ENCODE results near the gene MTMR2. TPM values are rescaled to one million over a fixed set of nuclear protein-coding genes. Genes with fewer than 3 reads are reported as not detected.

Gene MTMR2
- total and polyA plus RNA-seq, 10 donors, result 5.7 to 32.7 (median 21.5) TPM

DNA sequence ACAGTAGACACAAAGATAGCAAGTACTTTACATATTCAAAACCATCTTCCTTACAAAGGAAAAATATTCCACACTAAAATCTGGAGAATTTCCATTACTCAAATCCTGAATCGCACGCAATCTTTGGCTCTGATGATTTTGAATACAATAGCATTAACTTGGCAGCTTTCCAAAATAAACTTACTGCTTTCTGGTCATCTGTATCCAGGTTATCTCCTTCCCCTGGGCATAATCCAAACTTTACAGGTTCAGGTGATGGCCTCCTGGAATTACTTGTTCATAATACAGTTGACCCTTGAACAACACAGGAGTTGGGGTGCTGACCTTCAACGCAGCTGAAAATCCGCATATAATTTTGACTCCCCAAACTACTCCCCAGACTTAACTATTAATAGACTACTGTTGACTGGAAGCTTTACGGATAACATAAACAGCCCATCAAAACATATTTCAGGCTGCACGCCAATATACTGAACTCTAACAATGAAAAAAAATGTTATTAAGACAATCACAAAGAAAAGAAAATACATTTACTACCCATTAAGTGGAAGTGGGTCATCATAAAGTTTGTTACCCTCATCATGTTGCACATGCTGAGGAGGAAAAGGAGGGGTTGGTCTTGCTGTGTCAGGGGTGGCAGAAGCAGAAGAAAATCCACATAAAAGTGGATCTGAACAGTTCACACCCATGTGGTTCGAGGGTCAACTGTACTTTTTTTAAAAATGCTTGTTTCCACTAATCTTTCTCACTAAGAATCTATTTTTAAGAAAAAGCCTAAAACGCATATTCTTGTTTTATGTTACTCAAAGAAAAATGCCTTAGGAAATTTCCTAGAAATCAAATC, 6.5 kb downstream of the MTMR2 start:
- WGBS, 5 donors, result 69 to 81% (median 70%) methylated on average over 8 of the region's 8 CpGs
- H3K27ac ChIP-seq, result peak overlapping the region in 6 of 8 donors; percentile 3 to 68 (median 16)
- intact Hi-C loops (cut with DNase I; ENCODE audit: low total_unique reads), result no loop called here

DNA sequence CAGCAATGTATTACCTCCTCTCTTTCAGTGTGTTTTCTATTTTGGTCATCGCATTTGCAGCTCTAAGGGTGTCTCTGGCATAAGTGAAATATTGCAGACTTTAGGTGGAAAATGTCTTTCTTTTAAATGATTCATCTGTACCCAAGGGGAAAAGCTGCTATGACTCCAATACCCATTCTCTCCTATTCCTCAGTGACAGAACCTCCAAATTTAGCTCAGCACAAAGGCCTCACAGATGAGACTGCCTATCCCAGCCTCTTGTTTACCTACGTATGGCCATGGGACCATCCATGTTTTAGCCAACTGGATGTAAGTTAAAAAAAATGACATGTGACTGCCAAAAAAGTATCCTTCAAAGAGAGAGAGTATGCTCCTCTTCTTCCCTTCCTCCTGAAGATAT, 7.9 kb downstream of the MTMR2 start:
- no peaks in the 10 kb centered on the region for H3K36me3 ChIP-seq
- H3K27ac ChIP-seq, result peak overlapping the region in 1 of 8 donors; percentile 68
- intact Hi-C loops (cut with DNase I; ENCODE audit: low total_unique reads), result no loop called here
- DNase-seq, result no peak
- no peaks in the 10 kb centered on the region for H3K27me3 ChIP-seq (replicated peaks in 1 of 7)
- peaks cover 0 to 25% (median 11%) of the 10 kb centered on the region in 6 donors for H3K4me1 ChIP-seq
- no peaks in the 10 kb centered on the region for H3K9me3 ChIP-seq
- WGBS, 5 donors, result 95 to 96% (median 95%) methylated on average over 2 of the region's 2 CpGs
- TF ChIP-seq POLR2A (IDR thresholded peaks at IDR 0.05) (no peak), CTCF (IDR thresholded peaks at IDR 0.05 in 8 of 11, conservative IDR thresholded peaks at IDR 0.05 in 3 of 11) (no peak), POLR2AphosphoS5 (IDR thresholded peaks at IDR 0.05) (no peak)
- H3K4me3 ChIP-seq, result no peak overlapping the region

More for the DNA sequence above, 6.5 kb downstream of the MTMR2 start:
- Histone ChIP-seq H3K4me3 (no peak overlapping the region), H3K27me3 (replicated peaks in 1 of 7) (no peaks in the 10 kb centered on the region), H3K4me1 (peaks cover 6 to 34% (median 22%) of the 10 kb centered on the region in 6 donors), H3K9me3 (no peaks in the 10 kb centered on the region), H3K36me3 (no peaks in the 10 kb centered on the region)
- DNase-seq, result no peak
- TF ChIP-seq CTCF (IDR thresholded peaks at IDR 0.05 in 8 of 11, conservative IDR thresholded peaks at IDR 0.05 in 3 of 11), result no peak
- no peak for TF ChIP-seq POLR2A (IDR thresholded peaks at IDR 0.05)
- TF ChIP-seq POLR2AphosphoS5 (IDR thresholded peaks at IDR 0.05), result no peak

DNA sequence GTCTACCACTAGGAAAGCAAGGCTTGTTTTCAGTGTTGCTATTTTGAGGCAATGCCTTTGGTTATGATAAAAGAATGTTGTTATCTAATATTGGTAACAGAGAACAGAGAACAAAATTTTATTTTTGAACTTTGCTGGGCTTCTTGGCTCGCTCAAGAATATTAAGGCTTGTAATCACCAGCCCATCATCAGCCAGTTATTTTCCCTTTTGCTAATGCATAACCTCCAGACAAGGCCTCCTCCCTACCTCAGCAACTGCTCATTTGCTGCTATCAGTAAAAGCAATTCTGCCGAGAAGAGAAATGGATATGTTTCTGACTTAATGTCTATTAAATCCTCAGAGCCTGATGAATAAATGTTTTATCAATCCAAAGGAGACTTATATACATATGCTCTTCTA, 8.9 kb downstream of the MTMR2 start:
- 88 to 95% (median 92%) methylated on average over 2 of the region's 2 CpGs for WGBS, 5 donors

More for the DNA sequence above, 8.9 kb downstream of the MTMR2 start:
- Histone ChIP-seq H3K9me3 (no peaks in the 10 kb centered on the region), H3K4me3 (no peak overlapping the region), H3K27me3 (replicated peaks in 1 of 7) (no peaks in the 10 kb centered on the region), H3K27ac (no peak overlapping the region), H3K4me1 (peaks cover 0 to 22% (median 8%) of the 10 kb centered on the region in 6 donors), H3K36me3 (no peaks in the 10 kb centered on the region)
- no peak for DNase-seq
- intact Hi-C loops (cut with DNase I; ENCODE audit: low total_unique reads), result no loop called here
- TF ChIP-seq POLR2A (IDR thresholded peaks at IDR 0.05) (no peak), POLR2AphosphoS5 (IDR thresholded peaks at IDR 0.05) (no peak), CTCF (IDR thresholded peaks at IDR 0.05 in 8 of 11, conservative IDR thresholded peaks at IDR 0.05 in 3 of 11) (no peak)
